LHCN-M2 (cell line): Measurements from ENCODE around the gene PRSS12. TPM values are rescaled to one million over a fixed set of nuclear protein-coding genes. Genes with fewer than 3 reads are reported as not detected.
"Not testable (repeated sequence)": the region's sequence is repeated elsewhere in the genome, so short reads cannot be mapped to it uniquely, and the experiment has no call there.

ENCODE experiments used
- DNase-seq: peaks from one replicate; pipeline ENCODE4 v3.0.0-alpha.2; 2012; ENCODE audit warnings: low read depth
- total RNA-seq: library from RNA; depleted of rRNA; stranded (reverse); fragments of >200 nt; gene quantifications from 2 replicates; pipeline ENCODE4 v1.2.3, GENCODE V29; 2014

PRSS12 gene
- total RNA-seq, 1 experiment from 2014 or later = 8.2 TPM

GRCh38 chr4:118325431-118325830 lies 27.4 kb downstream of the PRSS12 start:
- no peak for DNase-seq

GRCh38 chr4:118322831-118323502 lies 29.8 kb downstream of the PRSS12 start:
- no peak for DNase-seq

- peak; percentile 17 for DNase-seq
Measured at GRCh38 chr4:118318931-118319330, 33.9 kb downstream of the PRSS12 start.

- no peak for DNase-seq
Measured at GRCh38 chr4:118317691-118318090, 35.1 kb downstream of the PRSS12 start.

- no peak for DNase-seq
Measured at GRCh38 chr4:118314221-118314620, 38.6 kb downstream of the PRSS12 start.

GRCh38 chr4:118313098-118313497 lies 39.7 kb downstream of the PRSS12 start:
- DNase-seq = no peak

- DNase-seq = no peak
Measured at GRCh38 chr4:118308306-118309030, 44.3 kb downstream of the PRSS12 start.

GRCh38 chr4:118307643-118308042 lies 45.2 kb downstream of the PRSS12 start:
- peak; percentile 21 for DNase-seq

GRCh38 chr4:118299619-118300018 lies 53.2 kb downstream of the PRSS12 start:
- DNase-seq = not testable (repeated sequence)

GRCh38 chr4:118296729-118297128 lies 56.1 kb downstream of the PRSS12 start:
- DNase-seq = no peak

- no peak for DNase-seq
Measured at GRCh38 chr4:118290951-118291350, 61.9 kb downstream of the PRSS12 start.

- no peak for DNase-seq
Measured at GRCh38 chr4:118289794-118290193, 63.0 kb downstream of the PRSS12 start.

- DNase-seq = no peak
Measured at GRCh38 chr4:118287711-118288451, 64.9 kb downstream of the PRSS12 start.

- DNase-seq = no peak
Measured at GRCh38 chr4:118286685-118287084, 66.1 kb downstream of the PRSS12 start.

- DNase-seq = no peak
Measured at GRCh38 chr4:118285931-118286330, 66.9 kb downstream of the PRSS12 start.

- no peak for DNase-seq
Measured at GRCh38 chr4:118284169-118284568, 68.6 kb downstream of the PRSS12 start.

GRCh38 chr4:118282692-118283091 lies 70.1 kb downstream of the PRSS12 start:
- DNase-seq = peak; percentile 77

- peak; percentile 25 for DNase-seq
Measured at GRCh38 chr4:118281611-118282442, 71.0 kb downstream of the PRSS12 start.

- peak; percentile 71 for DNase-seq
Measured at GRCh38 chr4:118280501-118281218, 72.1 kb downstream of the PRSS12 start.

- DNase-seq = no peak
Measured at GRCh38 chr4:118279920-118280432, 72.8 kb downstream of the PRSS12 start.

GRCh38 chr4:118279328-118279727 lies 73.5 kb downstream of the PRSS12 start:
- no peak for DNase-seq
